Lower leg skin (tissue), 3 donors: Measurements from ENCODE around the gene ACKR4.

Source experiments
- CTCF ChIP-seq, 3 donors: fragments of 450-650 bp; IDR thresholded peaks; one replicate each; pipeline ENCODE4 v1.5.1; 2016; ENCODE audit warnings: antibody characterized with exemption in 3 of 3, mild to moderate bottlenecking in 3 of 3, moderate library complexity in 2 of 3
- POLR2A ChIP-seq, 2 donors: fragments of 450-650 bp; IDR thresholded peaks; one replicate each; pipeline ENCODE4 v1.6.1; 2016 to 2017; ENCODE audit warnings: antibody characterized with exemption in 2 of 2, mild to moderate bottlenecking in 1 of 2, moderate library complexity in 1 of 2

- TF ChIP-seq CTCF (IDR thresholded peaks at IDR 0.05) (no peak), POLR2A (IDR thresholded peaks at IDR 0.05) (no peak)
These were observed 46.3 kb downstream of the ACKR4 start for GRCh38 chr3:132643366-132643765.
